OCI-LY1 (cell line): ENCODE data around the gene APCDD1.

Source experiments
- H2AFZ ChIP-seq: fragments of 200-600 bp; sonication (generic), shearing (Covaris generic); 2 replicates; pipeline ENCODE4 v1.6.0; 2014; ENCODE audit warnings: antibody characterized with exemption, mild to moderate bottlenecking, low read length
- H3F3A ChIP-seq: fragments of 200-600 bp; sonication (generic), shearing (Covaris generic); 2 replicates; pipeline ENCODE4 v1.6.0; 2014; ENCODE audit warnings: mild to moderate bottlenecking, antibody characterized with exemption, low read length, moderate library complexity; ENCODE audit not compliant: insufficient read depth
- H3K27ac ChIP-seq: fragments of 200-600 bp; sonication (generic); 2 replicates; pipeline ENCODE4 v1.5.1; 2014; ENCODE audit warnings: low read length, mixed run types, mild to moderate bottlenecking, low read depth; ENCODE audit not compliant: poor library complexity, severe bottlenecking
- H3K27me3 ChIP-seq: fragments of 200-600 bp; sonication (generic); 2 replicates; pipeline ENCODE4 v1.6.0; 2014; ENCODE audit warnings: antibody characterized with exemption, mild to moderate bottlenecking, low read length, moderate library complexity; ENCODE audit not compliant: insufficient read depth
- H3K36me3 ChIP-seq: fragments of 200-600 bp; sonication (generic); 2 replicates; pipeline ENCODE4 v1.6.1; 2014; ENCODE audit warnings: mild to moderate bottlenecking, antibody characterized with exemption, low read length, moderate library complexity, mixed read lengths; ENCODE audit not compliant: insufficient read depth
- H3K4me1 ChIP-seq: fragments of 200-600 bp; sonication (generic); 2 replicates; pipeline ENCODE4 v1.5.1; 2014; ENCODE audit warnings: mild to moderate bottlenecking, low read length, moderate library complexity; ENCODE audit not compliant: insufficient read depth, severe bottlenecking
- H3K4me2 ChIP-seq: fragments of 200-600 bp; sonication (generic), shearing (Covaris generic); 2 replicates; pipeline ENCODE4 v1.6.1; 2014; ENCODE audit warnings: low read length
- H3K4me3 ChIP-seq: fragments of 200-600 bp; sonication (generic); 2 replicates; pipeline ENCODE4 v1.5.1; 2014; ENCODE audit warnings: low read length, low read depth, mild to moderate bottlenecking, mixed read lengths; ENCODE audit not compliant: poor library complexity, severe bottlenecking
- H3K79me2 ChIP-seq: fragments of 200-600 bp; shearing (Covaris generic); 2 replicates; pipeline ENCODE4 v1.6.1; 2016; ENCODE audit warnings: mixed run types, low read length, mixed read lengths; ENCODE audit not compliant: insufficient read depth
- H3K9ac ChIP-seq: fragments of 200-600 bp; sonication (generic), shearing (Covaris generic); 2 replicates; pipeline ENCODE4 v1.6.1; 2014; ENCODE audit warnings: mild to moderate bottlenecking, low read length, mixed read lengths
- H3K9me2 ChIP-seq: fragments of 200-600 bp; sonication (generic), shearing (Covaris generic); 2 replicates; pipeline ENCODE4 v1.6.1; 2014; ENCODE audit warnings: low read depth, mild to moderate bottlenecking, low read length, mixed read lengths
- H3K9me3 ChIP-seq: fragments of 200-600 bp; shearing (Covaris generic); 2 replicates; pipeline ENCODE4 v1.6.1; 2014; ENCODE audit warnings: low read length, mixed read lengths
- H4K20me1 ChIP-seq: fragments of 200-600 bp; sonication (generic), shearing (Covaris generic); 2 replicates; pipeline ENCODE4 v1.6.0; 2016; ENCODE audit warnings: mild to moderate bottlenecking, low read length; ENCODE audit not compliant: insufficient read depth
- EZH2 ChIP-seq: fragments of 200-600 bp; sonication (generic), shearing (Covaris generic); IDR thresholded peaks from 2 replicates; pipeline ENCODE4 v1.8.0; 2017; ENCODE audit warnings: borderline replicate concordance, mixed run types, mild to moderate bottlenecking, antibody characterized with exemption, low read length, moderate library complexity, mixed read lengths
- TF ChIP-seq, protein P1 (sequence below): fragments of 200-600 bp; sonication (generic), shearing (Covaris generic); IDR thresholded peaks from 2 replicates; pipeline ENCODE4 v1.5.1; 2017; ENCODE audit warnings: mild to moderate bottlenecking, antibody characterized with exemption, low read length, moderate library complexity, mixed read lengths

Gene APCDD1

DNA sequence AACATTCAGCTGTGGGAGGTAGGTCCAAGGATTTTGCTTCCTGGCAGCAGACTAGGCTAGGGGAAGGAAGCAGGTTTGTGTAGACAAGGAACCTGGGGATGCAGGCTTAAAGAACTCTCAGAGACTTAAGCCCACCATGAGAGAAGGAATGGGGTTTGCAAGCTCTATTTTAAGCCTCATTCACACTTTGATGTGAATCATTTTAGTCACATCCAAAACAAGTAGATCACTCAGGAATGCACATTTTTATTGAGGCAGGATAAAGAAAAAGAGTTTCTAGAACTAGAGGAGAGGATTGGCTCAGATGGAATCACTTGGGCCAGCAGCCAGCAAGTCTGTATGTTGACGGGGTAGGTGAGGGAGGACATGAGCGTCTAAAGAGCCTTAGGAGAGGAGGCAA is 68.1 kb downstream of the APCDD1 start:
- no peaks in the 10 kb centered on the region for H3K9me2 ChIP-seq
- no peaks in the 10 kb centered on the region for H4K20me1 ChIP-seq
- H3F3A ChIP-seq: no peaks in the 10 kb centered on the region
- TF ChIP-seq EZH2: no peak
- TF ChIP-seq, protein P1, sequence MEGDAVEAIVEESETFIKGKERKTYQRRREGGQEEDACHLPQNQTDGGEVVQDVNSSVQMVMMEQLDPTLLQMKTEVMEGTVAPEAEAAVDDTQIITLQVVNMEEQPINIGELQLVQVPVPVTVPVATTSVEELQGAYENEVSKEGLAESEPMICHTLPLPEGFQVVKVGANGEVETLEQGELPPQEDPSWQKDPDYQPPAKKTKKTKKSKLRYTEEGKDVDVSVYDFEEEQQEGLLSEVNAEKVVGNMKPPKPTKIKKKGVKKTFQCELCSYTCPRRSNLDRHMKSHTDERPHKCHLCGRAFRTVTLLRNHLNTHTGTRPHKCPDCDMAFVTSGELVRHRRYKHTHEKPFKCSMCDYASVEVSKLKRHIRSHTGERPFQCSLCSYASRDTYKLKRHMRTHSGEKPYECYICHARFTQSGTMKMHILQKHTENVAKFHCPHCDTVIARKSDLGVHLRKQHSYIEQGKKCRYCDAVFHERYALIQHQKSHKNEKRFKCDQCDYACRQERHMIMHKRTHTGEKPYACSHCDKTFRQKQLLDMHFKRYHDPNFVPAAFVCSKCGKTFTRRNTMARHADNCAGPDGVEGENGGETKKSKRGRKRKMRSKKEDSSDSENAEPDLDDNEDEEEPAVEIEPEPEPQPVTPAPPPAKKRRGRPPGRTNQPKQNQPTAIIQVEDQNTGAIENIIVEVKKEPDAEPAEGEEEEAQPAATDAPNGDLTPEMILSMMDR: no peak
- H3K36me3 ChIP-seq: no peaks in the 10 kb centered on the region
- H3K79me2 ChIP-seq: peaks cover 12% of the 10 kb centered on the region
- no peak overlapping the region for H3K27ac ChIP-seq
- no peaks in the 10 kb centered on the region; the same call in 1 of the 2 replicates for H3K27me3 ChIP-seq
- H3K4me2 ChIP-seq: no peak overlapping the region
- no peaks in the 10 kb centered on the region for H3K9me3 ChIP-seq
- H3K4me3 ChIP-seq: no peak overlapping the region
- no peak overlapping the region for H3K9ac ChIP-seq
- peaks cover 20% of the 10 kb centered on the region for H3K4me1 ChIP-seq
- no peak overlapping the region for H2AFZ ChIP-seq

DNA sequence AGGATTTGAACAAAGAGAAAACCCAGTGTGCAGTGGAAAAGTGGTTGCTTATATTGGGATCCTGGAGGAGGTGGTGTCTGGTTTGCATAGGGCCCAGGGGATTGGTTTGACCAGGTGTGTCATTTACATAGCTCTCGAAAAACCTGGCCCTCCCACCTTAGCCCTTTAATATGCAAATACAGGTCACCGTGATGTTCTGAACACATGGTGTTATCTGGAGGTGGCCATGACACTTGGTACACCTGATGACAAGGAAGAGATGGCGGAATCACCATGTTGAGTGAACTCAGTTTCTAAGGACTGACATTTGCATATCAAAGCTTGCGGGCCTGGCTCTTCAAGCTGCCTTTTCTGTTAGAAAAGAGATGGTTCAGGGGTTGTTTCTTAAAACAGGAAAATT is 69.1 kb downstream of the APCDD1 start:
- Histone ChIP-seq H3K27me3 (no peaks in the 10 kb centered on the region), H3K9ac (no peak overlapping the region), H3K79me2 (peaks cover 21% of the 10 kb centered on the region), H3K9me3 (no peaks in the 10 kb centered on the region), H4K20me1 (no peaks in the 10 kb centered on the region), H3K9me2 (no peaks in the 10 kb centered on the region), H3F3A (no peaks in the 10 kb centered on the region), H2AFZ (no peak overlapping the region), H3K4me1 (peaks cover 29% of the 10 kb centered on the region), H3K4me3 (no peak overlapping the region), H3K36me3 (no peaks in the 10 kb centered on the region), H3K4me2 (no peak overlapping the region), H3K27ac (no peak overlapping the region)
- TF ChIP-seq, protein P1: no peak
- TF ChIP-seq EZH2: no peak

GRCh38 chr18:10524507-10525370 is 70.3 kb downstream of the APCDD1 start:
- Histone ChIP-seq H3K27ac (no peak overlapping the region), H3F3A (no peaks in the 10 kb centered on the region), H3K79me2 (peaks cover 33% of the 10 kb centered on the region), H3K4me3 (peak overlapping the region; percentile 85), H2AFZ (no peak overlapping the region), H3K27me3 (no peaks in the 10 kb centered on the region), H3K9me3 (no peaks in the 10 kb centered on the region), H3K9ac (no peak overlapping the region; the same call in 1 of the 2 replicates), H4K20me1 (no peaks in the 10 kb centered on the region), H3K4me2 (peak overlapping the region; percentile 55), H3K9me2 (no peaks in the 10 kb centered on the region), H3K4me1 (peaks cover 38% of the 10 kb centered on the region), H3K36me3 (no peaks in the 10 kb centered on the region)
- TF ChIP-seq, protein P1: no peak
- no peak for TF ChIP-seq EZH2
